GM12872 (cell line): Measurements from ENCODE around the gene PHYKPL.

Source experiments
- CTCF ChIP-seq: IDR thresholded peaks from 3 replicates; pipeline ENCODE4 v1.5.1; 2011; ENCODE audit warnings: low read depth, mild to moderate bottlenecking, low read length, moderate library complexity; ENCODE audit not compliant: insufficient read depth

Gene PHYKPL

GRCh38 chr5:178216779-178217178, 15.8 kb downstream of the PHYKPL start:
- no peak for TF ChIP-seq CTCF

GRCh38 chr5:178216088-178216534, 16.5 kb downstream of the PHYKPL start:
- no peak for TF ChIP-seq CTCF

GRCh38 chr5:178215280-178216002, 17.2 kb downstream of the PHYKPL start:
- no peak for TF ChIP-seq CTCF

GRCh38 chr5:178214160-178214803, 18.3 kb downstream of the PHYKPL start:
- TF ChIP-seq CTCF = no peak

GRCh38 chr5:178213748-178214151, 18.9 kb downstream of the PHYKPL start:
- TF ChIP-seq CTCF = no peak

- TF ChIP-seq CTCF = no peak
Observed at GRCh38 chr5:178213003-178213461, 19.6 kb downstream of the PHYKPL start.

GRCh38 chr5:178212241-178213002, 20.2 kb downstream of the PHYKPL start:
- no peak for TF ChIP-seq CTCF
